ENCODE measurements around the gene CHAD.
A peak's percentile ranks its signal among the peaks of the same experiment; 100 is the strongest.
"Not testable (repeated sequence)": the region's sequence is repeated elsewhere in the genome, so short reads cannot be mapped to it uniquely, and the experiment has no call there.

CHAD gene

DNA sequence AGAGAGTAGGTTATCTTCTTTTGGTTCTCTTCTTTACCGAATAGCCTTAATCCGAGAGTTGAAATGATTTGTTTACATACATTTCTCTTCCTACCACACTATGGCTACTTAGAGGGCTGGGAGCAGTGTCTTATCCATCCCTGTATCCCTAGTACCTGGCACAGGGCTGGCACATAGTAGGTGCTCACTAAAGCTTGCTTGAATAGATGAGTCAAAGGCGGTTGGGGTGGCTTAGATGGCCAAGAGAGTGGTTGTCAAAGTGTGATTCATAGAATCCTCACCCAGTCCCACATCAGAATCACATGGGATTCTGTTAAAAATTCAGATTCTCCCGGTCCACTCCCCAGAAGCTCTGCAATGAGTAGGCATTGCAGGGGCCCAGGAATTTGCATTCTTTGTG, 11.1 kb downstream of the CHAD start:
- no peak for DNase-seq

DNA sequence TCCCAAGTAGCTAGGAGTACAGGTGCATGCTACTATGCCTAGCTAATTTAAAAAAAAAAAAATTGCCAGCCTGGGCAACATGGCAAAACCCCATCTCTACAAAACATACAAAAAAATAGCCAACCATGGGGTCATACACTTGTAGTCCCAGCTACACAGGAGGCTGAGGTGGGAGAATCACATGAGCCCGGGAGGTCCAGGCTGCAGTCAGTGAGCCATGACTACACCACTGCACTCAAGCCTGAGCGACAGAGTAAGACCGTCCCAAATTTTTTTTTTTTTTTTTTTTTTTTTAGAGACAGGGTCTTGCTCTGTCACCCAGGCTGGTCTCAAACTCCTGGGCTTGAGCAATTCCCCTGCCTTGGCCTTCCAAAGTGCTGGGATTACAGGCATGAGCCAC, 14.8 kb downstream of the CHAD start:
- DNase-seq: no peak

DNA sequence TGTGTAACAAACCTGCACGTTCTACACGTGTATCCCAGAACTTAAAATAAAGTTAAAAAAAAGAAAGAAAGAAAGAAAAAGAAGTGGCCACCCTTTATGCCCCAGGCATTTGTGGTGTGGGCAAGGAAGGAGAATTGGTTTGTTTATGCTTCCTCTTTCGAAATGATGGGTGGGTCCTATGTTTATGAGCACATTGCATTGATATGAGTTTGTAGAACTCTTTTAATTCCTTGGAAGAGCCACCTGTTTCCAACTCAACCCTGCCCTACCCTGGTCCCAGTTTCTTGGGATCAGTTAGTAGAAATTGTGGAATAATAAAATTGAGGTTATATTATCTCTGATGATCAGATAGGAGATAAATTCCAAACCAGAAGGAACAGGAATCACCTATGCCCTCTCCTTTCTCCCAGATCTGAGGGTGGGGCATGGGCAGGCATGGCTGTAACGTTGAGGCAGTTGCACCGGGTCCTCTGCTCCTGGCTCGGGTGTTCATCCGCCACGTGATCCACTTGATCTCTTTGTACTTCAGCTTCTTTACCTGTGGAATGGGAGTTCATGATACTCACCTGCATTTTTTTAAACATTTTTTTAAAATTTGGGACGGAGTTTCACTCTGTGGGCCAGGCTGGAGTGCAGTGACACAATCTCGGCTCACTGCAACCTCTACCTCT, 15.9 kb downstream of the CHAD start:
- peak; percentile 39 to 53 for DNase-seq

DNA sequence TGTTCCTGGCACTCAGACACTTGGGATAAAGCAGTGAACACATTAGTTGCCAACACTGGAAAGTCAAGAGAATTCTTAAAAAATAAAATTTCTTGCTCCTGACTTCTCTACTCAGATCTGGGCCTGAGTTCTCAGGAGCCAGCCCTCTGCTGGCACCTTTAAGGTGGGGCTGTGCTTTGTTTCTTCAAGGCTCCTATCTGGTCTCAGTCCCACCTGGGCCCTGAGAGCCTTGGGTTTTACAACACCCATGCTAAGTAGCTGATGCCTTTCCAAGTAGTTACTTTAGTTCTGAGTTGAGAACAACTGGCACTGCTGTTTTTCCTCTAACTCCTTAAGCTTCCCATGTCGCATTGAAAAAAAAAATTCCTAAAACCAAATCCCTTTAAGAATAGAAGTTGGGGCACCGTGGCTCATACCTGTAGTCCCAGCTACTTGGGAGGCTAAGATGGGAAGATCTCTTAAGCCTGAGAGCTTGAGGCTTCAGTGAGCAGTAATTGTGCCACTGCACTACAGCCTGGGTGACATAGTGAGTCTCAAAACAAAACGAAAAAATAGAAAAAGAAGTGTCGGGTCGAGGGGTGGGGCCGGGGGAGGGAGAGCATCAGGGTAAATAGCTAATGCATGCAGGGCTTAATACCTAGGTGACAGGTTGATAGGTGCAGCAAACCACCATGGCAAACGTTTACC, 16.6 kb downstream of the CHAD start:
- DNase-seq: no peak

DNA sequence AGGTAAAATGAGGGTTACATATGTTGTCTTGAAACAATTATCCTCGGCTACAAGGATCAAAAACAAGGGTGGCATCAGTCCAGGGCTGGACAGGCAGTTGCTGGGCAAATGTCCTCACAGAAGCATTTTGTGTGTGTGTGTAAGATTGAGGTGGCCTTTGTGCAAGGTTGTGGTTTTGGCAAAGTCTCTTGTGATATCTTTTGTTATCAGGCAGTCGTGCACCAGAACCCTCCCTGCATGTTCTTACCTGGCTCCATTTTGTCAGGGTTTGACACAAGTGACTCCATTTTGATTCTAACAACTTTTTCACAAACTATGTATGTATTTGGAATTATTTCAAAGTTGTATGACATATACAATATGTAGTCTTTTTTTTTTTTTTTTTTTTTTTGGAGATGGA, 20.0 kb downstream of the CHAD start:
- no peak for DNase-seq

DNA sequence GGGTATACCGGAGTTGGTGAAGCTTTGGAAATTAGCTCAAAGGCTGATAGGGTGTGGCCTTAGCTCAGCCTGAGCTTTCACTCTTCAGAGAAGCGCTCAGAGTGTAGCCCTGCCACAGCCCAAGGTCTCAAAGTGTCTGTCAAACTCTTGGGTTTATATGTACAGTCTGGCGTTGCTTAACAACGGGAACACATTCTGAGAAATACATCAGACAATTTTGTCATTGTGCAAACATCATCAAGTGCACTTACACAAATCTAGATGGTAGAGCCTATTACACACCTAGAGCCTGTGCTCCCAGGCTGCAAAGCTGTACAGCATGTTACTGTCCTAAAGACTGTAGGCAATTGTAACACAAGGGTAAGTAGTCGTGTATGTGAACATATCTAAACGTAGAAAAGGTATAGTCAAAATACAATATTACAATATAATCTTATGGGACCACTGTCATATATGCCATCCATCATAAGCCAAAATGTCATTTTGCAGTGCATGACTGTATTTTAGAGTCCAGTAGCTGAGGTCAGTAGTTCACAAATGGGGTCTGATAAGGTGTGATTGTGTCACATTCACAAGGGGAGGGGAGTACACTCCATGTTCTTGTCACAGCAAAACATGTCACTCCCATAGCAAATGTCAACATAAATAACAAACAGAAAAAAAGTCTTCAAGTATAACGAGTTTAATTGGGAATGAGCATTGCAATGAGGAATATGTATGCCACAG, 20.6 kb downstream of the CHAD start:
- no peak for DNase-seq

DNA sequence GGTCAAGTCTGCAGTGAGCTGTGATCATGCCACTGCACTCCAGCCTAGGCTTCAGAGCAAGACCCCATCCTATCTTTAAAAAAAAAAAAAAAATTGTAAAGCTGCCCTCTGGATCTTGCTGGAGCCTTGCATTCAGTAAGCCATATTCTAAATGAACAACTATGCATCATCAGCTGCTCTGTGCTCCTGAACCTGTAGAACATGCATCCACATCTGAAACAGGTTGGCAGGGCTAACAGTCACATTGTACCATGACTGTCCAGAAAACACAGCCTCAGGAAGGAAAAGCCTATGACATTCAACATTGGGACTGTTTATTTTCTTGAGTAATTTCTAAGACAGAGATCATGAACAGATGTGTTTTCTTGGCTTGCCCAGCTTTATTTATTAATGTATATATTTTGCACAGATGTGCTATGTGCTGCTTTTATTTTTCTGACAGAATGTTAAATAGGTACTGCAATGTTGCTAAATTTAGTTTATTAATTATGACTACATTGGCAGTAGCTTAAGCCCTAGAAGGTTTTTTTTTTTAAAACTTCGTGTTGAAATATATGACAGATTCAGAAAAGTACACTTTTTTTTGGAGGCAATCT, 22.9 kb downstream of the CHAD start:
- no peak for DNase-seq

DNA sequence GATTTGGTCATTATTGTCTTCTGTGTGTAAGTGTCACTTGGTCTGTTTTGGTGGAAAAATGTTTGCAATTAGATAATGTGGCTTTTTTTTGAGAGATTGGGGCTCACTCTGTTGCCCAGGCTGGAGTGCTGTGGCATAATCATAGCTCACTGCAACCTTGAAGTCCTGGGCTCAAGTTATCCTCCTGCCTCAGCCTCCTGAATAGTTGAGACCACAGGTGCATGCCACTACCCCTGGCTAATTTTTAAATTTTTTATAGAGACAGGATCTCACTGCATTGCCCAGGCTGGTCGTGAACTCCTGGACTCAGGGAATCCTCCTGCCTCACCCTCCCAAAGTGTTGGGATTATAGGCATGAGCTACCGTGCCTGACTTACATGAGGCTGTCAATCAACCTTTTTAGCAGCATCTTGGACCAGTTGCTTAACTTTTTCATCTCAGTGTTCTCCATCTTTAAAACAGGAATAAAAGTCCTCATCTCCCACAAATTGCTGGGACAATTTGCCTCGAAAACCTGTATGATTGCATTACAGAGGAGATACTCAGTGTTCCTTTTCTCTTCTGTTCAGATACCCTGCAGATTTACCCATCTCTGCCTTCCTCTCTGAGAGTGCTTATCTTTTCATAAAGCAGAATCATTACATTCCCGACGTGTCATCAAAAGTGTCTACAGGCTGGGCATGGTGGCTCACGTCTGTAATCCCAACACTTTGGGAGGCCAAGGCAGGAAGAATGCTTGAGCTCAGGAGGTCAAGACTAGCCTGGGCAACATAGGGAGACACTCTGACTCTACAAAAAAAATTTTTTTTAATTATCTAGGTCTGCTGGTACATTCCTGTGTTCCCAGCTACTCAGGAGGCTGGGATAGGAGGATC, 23.6 kb downstream of the CHAD start:
- DNase-seq: no peak

DNA sequence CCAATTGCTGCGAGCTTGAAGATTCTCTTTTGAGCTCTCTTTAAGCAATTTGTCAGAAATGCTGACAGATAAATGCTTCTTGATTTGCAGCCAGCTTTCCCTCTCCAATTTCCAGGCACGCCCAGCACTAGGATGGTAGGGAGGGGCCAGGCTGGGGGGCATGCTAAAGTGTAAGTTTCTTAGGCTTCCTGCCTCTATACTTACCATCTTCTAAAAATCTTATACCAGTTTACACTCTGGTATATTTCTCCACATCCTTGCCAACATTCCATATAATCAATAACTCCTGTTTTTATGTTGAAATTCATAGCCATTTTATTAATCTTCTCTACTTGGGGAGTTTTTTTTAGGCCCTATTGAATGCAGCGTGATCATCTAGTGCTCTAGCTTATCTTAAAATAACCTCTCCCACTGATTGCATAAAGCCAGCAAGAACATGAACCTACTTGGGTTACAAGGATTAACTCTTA, 25.1 kb downstream of the CHAD start:
- no peak for DNase-seq

DNA sequence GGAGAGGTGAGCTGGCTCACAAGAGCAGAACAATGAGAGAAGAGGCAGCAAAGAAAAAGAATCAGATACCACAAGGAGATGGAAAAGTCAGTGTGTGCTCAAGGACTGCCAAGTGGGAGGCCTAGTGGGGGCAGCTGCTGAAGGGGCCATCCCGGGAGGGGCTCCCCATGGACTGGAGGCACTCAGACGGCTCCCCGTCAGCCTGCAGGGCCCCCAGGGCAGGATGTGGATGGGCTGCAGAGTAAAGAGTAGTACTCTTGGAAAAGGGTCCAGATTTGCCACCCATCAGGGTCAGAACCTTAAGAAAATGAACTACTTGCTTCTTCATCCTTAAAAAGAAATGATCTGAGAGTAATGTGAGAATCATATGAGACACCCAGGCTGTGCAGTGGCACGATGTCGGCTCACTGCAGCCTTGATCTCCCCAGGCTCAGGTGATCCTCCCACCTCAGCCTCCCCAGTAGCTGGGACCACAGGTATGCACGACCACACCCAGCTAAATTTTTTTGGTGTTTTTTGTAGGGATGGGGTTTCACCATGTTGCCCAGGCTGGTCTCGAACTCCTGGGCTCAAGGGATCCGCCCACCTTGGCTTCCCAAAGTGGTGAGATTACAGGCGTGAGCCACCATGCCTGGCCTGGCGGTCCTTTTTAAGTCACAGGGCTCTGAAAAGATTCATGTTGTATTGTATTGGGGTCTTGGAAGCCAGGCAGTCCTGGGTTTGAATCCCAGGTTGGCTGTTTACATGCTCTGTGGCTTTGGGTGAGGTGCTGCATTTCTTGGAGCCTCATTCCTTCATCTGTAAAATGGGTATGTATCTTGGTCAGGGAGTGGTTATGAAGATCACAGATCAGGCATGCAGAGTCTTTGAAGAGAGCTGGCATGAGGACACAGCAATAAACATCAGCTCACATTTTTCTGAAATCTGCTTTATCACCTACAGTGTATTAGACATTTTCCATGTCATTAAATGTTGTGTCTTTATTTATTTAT, 27.5 kb downstream of the CHAD start:
- no peak for DNase-seq

DNA sequence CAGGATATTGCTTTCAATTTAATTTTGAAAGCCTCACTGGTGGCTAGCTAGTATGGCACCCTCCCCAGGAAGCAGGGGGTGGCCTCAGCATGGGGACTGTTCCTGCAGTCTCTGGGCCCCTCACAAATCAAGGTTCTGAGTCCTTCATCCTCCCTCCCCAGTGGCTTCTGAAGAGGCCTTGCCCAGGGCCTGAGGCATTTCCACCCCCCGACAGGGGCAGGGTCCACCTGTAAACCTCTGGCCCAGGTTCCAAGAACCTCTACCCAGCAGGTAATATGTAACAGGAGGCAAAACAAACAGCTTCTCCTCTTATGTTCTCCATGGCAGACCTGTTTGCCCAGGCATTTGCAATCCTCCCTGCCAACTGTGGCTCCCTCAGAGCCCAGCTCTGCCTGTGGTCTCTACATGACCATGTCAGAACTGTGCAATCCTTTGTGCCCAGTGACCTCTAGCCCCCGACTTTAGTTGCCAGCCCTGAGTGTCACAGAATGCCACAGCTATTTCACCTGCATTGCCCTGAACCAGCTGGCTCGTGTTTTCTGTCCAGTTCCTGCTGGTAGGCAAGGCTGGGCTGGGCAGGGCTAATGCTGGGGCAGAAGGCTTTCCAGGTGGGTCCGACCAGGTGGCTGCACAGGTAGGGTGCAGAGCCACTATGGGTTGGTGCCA, 28.4 kb downstream of the CHAD start:
- DNase-seq: no peak

DNA sequence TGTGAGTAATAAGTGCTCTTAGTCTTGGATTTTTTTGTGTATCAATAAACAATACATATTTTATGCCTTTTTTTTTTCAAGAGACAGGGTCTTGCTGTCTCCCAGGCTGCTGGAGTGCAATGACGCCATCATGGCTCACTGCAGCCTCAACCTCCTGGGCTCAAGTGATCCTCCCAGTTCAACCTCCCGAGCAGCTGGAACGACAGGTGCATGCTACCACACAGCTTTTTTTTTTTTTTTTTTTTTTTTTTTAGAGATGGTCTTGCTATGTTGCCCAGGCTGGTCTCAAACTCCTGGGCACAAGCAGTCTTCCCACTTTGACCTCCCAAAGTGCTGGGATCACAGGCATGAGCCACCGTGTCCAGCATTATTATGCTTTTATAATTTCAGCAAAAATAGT, 29.7 kb downstream of the CHAD start:
- no peak for DNase-seq

DNA sequence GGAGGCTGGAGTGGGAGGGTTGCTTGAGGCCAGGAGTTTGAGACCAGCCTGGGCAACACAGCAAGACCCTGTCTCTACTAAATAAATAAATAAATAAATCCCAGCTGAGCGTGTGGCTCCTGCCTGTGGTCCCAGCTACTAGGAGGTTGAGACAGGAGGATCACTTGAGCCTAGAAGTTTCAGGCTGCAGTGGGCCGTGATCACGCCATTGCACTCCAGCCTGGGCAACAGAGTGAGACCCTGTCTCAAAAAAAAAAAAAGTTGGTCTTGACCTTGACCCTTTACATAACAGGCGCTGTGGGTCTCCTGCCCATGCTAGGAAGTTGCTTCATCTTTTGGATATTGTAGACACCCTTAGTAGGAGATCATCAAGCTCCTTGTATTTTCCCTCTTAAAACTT, 31.3 kb downstream of the CHAD start:
- no peak for DNase-seq

DNA sequence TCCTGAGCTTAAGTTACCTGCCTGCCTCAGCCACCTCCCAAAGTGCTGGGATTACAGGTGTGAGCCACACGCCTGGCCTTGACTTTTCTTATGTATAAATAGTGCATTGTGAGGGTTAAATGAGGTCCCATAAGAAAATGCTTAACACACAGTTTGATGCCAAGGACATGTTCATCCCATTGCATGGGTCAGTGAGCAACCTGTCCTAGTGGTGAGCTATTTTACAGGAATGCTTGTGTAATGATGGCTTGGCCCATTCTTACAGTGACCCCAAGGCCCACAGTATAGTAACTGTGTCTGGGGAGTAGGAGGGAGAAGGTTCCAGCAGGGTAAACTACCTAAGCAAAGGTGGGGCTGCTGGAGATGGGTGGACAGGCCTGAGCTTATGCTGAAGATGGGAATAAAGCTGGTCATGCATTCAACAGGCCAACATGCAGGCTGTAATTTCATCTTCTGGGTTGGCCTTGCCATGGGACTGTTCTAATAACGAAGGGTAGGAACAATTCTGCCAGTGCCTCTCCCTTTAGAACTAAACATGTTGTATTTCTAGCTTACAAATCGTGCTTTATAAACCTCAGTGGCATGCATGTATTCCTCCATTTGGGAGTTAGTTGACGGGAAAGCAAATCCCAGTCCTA, 36.4 kb downstream of the CHAD start:
- no peak for DNase-seq

DNA sequence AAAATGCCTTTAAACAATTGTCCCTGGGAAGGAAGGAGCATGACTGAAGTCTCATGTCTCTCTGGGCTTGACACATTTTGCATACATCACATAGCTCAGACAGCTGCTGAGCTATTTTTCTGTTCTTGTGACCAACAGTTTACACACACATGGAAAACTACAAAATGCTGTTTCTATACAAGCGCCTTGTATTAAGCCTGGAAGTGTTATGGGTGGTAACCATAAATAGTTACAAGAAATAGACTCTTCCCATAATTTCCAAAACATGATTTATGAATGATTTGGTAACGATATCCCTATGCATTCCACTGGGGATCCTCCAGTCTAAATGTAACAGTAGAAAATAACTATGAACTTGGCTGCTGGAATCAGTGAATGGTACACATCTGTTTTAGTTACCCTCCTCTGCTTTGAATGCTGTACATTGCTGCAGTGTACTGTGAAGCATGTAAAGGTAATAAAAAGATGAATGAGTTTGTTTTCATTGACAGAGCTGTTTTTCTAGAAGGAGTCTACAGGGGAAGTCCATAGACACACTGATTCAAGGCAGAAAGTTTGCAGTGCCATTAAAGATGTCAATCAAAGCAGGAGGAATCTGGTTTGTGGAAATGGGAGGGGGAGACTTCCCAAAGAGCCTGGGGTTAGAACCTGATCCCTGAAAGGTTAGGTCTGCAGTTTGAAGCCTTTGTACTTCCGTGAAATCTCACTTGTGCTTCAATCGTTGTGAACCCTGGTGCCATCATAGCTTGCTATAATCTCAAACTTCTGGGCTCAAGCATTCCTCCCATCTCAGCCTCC, 37.7 kb downstream of the CHAD start:
- no peak for DNase-seq

DNA sequence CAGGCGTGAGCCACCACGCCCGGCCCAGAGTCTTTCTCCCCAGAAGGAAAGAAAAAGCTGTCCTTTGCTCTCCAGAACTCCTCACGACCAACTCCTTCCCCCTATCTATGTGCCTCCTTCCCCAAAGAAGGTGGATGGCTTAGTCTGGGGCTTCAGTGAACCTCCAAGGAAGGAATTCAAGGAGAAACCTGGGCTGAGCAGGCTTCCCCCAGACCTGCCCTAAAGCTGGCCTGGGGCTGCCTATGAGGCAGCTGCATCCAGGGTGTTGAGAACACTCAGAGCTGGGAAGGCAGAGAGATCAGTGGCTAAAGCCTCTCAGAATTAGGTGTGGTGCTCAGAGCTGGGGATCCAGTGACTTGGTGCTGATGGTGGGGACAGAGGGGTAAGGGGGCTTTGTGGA, 38.9 kb downstream of the CHAD start:
- DNase-seq: no peak

DNA sequence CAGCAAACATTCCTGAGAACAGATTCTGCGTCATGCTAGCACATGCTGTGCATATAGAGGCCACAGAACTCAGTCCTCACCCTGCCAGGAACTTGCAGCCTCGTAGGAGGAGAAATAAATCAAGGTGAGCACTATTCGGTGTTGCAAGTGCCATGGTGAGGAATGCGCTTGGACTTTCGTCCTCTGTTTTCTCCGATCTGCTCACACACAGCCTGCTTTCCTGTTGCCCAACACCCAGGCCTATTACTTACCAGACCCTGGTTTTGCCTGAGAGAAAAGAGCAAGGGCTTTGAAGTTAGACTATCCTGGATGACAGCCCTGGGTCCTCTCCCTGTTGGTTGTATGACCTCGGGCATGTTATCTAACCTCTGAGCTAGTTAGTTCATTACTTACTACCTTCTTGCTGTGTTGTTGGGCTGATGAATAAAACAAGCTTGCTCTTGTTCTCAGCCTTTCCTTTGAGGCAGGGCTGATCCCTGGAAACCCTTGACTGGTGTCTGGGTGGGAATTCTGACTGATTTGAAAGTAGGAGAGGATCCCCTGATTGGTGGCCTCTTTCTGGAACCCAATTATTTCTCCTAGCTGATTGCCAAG, 39.8 kb downstream of the CHAD start:
- DNase-seq: no peak

DNA sequence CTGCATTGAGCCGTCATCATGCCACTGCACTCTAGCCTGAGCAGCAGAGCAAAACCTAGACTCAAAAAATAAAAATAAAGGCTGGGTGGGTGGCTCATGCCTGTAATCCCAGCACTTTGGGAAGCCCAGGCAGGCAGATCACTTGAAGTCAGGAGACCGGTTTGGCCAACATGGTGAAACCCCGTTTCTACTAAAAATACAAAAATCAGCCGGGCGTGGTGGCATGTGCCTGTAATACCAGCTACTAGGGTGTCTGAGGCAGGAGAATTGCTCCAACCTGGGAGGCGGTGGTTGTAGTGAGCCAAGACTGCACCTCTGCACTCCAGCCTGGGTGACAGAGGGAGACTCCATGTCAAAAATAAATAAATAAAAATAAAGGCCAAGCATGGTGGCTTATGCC, 40.6 kb downstream of the CHAD start:
- not testable (repeated sequence) for DNase-seq

Data from inflammatory macrophage (primary cell).